Heart left ventricle (tissue), 16 donors: ENCODE measurements around the gene SHISA5. TPM values are rescaled to one million over a fixed set of nuclear protein-coding genes. Genes with fewer than 3 reads are reported as not detected.

Experiments
- ATAC-seq, 4 donors: fragments of 200-7000 bp; cut with Tn5 transposase; one replicate each; pipeline ENCODE4 v1.9.1; 2020 to 2022; ENCODE audit warnings: moderate library complexity in 4 of 4, mild to moderate bottlenecking in 3 of 4, moderate number of reproducible peaks in 1 of 4
- DNase-seq, 5 donors: peaks; one replicate each; pipeline ENCODE4 v3.0.0-alpha.2; 2020
- H3K27ac ChIP-seq, 12 donors: fragments of 200-600 bp; sonication (generic) in 4 of 12; one replicate each; pipeline versions ENCODE4 v1.5.0 to v1.8.0; 2016 to 2022; ENCODE audit warnings: mild to moderate bottlenecking in 2 of 12
- H3K27me3 ChIP-seq, 9 donors: fragments of 200-600 bp; sonication (generic) in 2 of 9; one replicate each; pipeline versions ENCODE4 v1.5.1 to v1.8.0; 2016 to 2022; ENCODE audit warnings: mild to moderate bottlenecking in 3 of 9
- H3K36me3 ChIP-seq, 9 donors: fragments of 200-600 bp; sonication (generic) in 2 of 9; one replicate each; pipeline versions ENCODE4 v1.5.0 to v1.8.0; 2018 to 2022; ENCODE audit warnings: mild to moderate bottlenecking in 2 of 9
- H3K4me1 ChIP-seq, 12 donors: fragments of 200-600 bp; sonication (generic) in 4 of 12; one replicate each; pipeline versions ENCODE4 v1.5.0 to v1.8.0; 2016 to 2022; ENCODE audit warnings: mild to moderate bottlenecking in 3 of 12
- H3K4me3 ChIP-seq, 12 donors: fragments of 200-600 bp; sonication (generic) in 4 of 12; one replicate each; pipeline versions ENCODE4 v1.5.0 to v1.8.0; 2017 to 2022; ENCODE audit warnings: mild to moderate bottlenecking in 9 of 12, moderate library complexity in 4 of 12
- H3K9me3 ChIP-seq, 12 donors: fragments of 200-600 bp; sonication (generic) in 4 of 12; one replicate each; pipeline versions ENCODE4 v1.5.0 to v1.8.0; 2016 to 2022; ENCODE audit warnings: mild to moderate bottlenecking in 1 of 12
- CTCF ChIP-seq, 12 donors: fragments of 200-600 bp; sonication (generic) in 4 of 12; IDR thresholded peaks; one replicate each; pipeline versions ENCODE4 v1.5.0 to v1.8.0; 2018 to 2022; ENCODE audit warnings: antibody characterized with exemption in 12 of 12, mild to moderate bottlenecking in 5 of 12
- POLR2A ChIP-seq, 2 donors: fragments of 450-650 bp; IDR thresholded peaks; one replicate each; pipeline ENCODE4 v1.6.1; 2017; ENCODE audit warnings: antibody characterized with exemption in 2 of 2, mild to moderate bottlenecking in 2 of 2, moderate library complexity in 2 of 2
- WGBS, 4 donors: extraction: QIAGEN DNeasy Blood & Tissue Kit in 2 of 4; methylation state at CpG; one replicate each; pipeline versions ENCODE4 v1.1.5 to v1.1.7; 2013 to 2018; 5-methylcytosine and 5-hydroxymethylcytosine counted together
- intact Hi-C, 10 donors: fragments of 100-400 bp; cut with DNase I; formaldehyde crosslinking; loops; one replicate each; pipeline versions ENCODE4 v1.11.1 to v1.14.2; 2022
- polyA plus RNA-seq, 2 donors: library from polyadenylated mRNA; stranded (reverse); fragments of 200-250 nt; gene quantifications; one replicate each; pipeline ENCODE4 v1.2.3, GENCODE V29; 2013
- total RNA-seq, 9 donors: library from RNA; depleted of rRNA in 2 of 9; stranded (reverse); fragments of >200 nt in 2 of 9; fragmentation: NEBNext Ultra II Directional in 3 of 9; extraction: Animal tissue kit (Norgen Biotek cat#: 25700) in 3 of 9; gene quantifications; one replicate each; pipeline versions ENCODE4 v1.1.0 to v1.2.4, GENCODE V29; 2016 to 2023
- donor health status: ischemic (EF 13 %, LVEDD 7.1; RV severe dilation, severe dysfunction).
- donor health status: healthy with polysubstance abuse.
- donor health status: DM: no; HTN: yes; CAD: no.
- donor health status: DM: no; HTN: no; CAD: no.
- donor health status: ischemic (EF 25% LVEDD 6.9; RV normal size, moderate dysfunction).
- donor health status: ischemic (EF 25% LVEDD 5.7; RV mildly dilated, moderate dysfunction).
- donor health status: healthy.
- donor health status: DM: yes; HTN: yes; CAD: no.
- donor health status: ischemic (EF 35%, LVEDD 5.7; RV mildly dilated, moderate dysfunction).
- donor health status: nonischemic (EF 11% LVEDD 7.7; RV severe dilation, severe dysfunction).
- donor health status: DM: yes; HTN: yes; CAD: no.
- donor health status: PGD.
- donor health status: ischemic (EF 29% LVEDD 5.4; RV normal size, mild dysfunction).
- donor health status: nonischemic (EF 23%, LVEDD 6.1; RV moderate dilation, normal function).

The SHISA5 gene
- total and polyA plus RNA-seq, 11 donors = 25.8 to 124 (median 54.6) TPM

GRCh38 chr3:48519277-48519643 lies 15.3 kb upstream of the SHISA5 start:
- ATAC-seq = no peak
- no peaks in the 10 kb centered on the region for H3K9me3 ChIP-seq
- WGBS, 4 donors = 96 to 99% (median 97%) methylated on average over 6 to 9 of the region's 9 CpGs
- H3K27ac ChIP-seq = no peak overlapping the region
- no peaks in the 10 kb centered on the region for H3K27me3 ChIP-seq
- H3K4me3 ChIP-seq = no peak overlapping the region
- intact Hi-C loops = no loop called here
- TF ChIP-seq CTCF (IDR thresholded peaks at IDR 0.05) = no peak
- no peak for TF ChIP-seq POLR2A (IDR thresholded peaks at IDR 0.05)
- no peaks in the 10 kb centered on the region for H3K36me3 ChIP-seq
- peaks cover 0 to 4% (median 0%) of the 10 kb centered on the region in 12 donors for H3K4me1 ChIP-seq
- no peak for DNase-seq

DNA sequence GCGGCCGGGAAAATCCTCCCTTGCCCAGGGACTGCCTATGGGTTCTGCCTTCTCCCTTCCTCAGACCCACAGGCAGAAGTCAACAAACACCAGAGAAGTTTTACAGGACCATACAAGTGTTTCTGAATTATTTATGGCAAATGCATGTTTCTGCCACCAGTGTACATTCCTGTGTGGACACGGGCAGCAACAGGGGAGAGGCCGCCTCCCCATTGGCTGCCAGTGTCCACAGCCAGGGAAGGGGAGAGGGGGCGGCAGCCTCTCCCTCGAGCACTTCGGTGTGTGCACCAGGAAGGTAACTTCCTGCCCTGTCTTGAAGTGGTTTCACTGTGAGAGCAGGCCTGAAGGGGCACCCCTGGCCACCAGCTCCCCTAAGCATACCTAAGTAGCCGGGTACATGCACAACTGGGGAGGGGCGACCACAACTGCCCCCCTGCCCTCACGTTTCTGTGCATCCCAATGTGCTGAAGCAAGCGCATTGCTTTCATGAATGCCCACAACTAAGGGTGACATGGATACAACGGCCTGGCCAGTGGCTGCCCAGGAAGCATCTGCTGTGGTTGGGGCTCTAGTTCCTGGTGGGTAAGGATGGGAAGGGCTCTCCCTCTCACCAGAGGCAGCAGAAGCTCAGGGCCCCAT lies 14.8 kb upstream of the SHISA5 start:
- Histone ChIP-seq H3K27ac (no peak overlapping the region), H3K36me3 (no peaks in the 10 kb centered on the region), H3K9me3 (no peaks in the 10 kb centered on the region), H3K27me3 (no peaks in the 10 kb centered on the region), H3K4me1 (peaks cover 0 to 4% (median 0%) of the 10 kb centered on the region in 12 donors), H3K4me3 (no peak overlapping the region)
- intact Hi-C loops = no loop called here
- DNase-seq (no peak), ATAC-seq (no peak)
- WGBS, 4 donors = 70 to 84% (median 82%) methylated on average over 12 of the region's 12 CpGs
- no peak for TF ChIP-seq POLR2A (IDR thresholded peaks at IDR 0.05)
- no peak for TF ChIP-seq CTCF (IDR thresholded peaks at IDR 0.05)

- H3K36me3 ChIP-seq = no peaks in the 10 kb centered on the region
- H3K27me3 ChIP-seq = no peaks in the 10 kb centered on the region
- H3K9me3 ChIP-seq = no peaks in the 10 kb centered on the region
- TF ChIP-seq CTCF (IDR thresholded peaks at IDR 0.05) (no peak), POLR2A (IDR thresholded peaks at IDR 0.05) (no peak)
- intact Hi-C loops = no loop called here
- H3K4me3 ChIP-seq = no peak overlapping the region
- 91 to 97% (median 94%) methylated on average over 4 to 6 of the region's 6 CpGs for WGBS, 4 donors
- H3K4me1 ChIP-seq = peaks cover 0 to 4% (median 0%) of the 10 kb centered on the region in 12 donors
- DNase-seq = no peak
- ATAC-seq = no peak
- no peak overlapping the region for H3K27ac ChIP-seq
Measured at GRCh38 chr3:48518069-48518468, 14.1 kb upstream of the SHISA5 start.

DNA sequence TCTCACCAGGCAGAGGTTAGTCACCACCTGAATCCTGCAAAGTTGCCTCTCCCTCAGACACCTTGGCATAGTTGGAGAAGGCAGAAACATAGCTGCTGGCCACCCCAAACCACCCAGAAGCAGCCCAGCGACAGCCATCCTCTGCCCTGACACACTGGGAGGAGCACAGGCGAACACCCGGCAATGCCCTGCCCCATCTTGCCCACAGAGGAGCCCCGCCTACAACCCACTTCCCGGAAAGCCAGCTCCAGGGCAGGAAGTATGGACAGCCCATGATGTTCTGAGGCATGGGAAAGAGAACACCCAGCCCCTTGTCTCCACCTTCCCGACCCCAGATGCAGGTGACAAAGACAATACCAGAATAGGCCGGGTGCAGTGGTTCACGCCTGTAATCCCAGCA lies 12.6 kb upstream of the SHISA5 start:
- H3K9me3 ChIP-seq = no peaks in the 10 kb centered on the region

More for the DNA sequence above, 12.6 kb upstream of the SHISA5 start:
- ATAC-seq = no peak
- no peaks in the 10 kb centered on the region for H3K36me3 ChIP-seq
- no peaks in the 10 kb centered on the region for H3K27me3 ChIP-seq
- peaks cover 0 to 4% (median 0%) of the 10 kb centered on the region in 12 donors for H3K4me1 ChIP-seq
- TF ChIP-seq POLR2A (IDR thresholded peaks at IDR 0.05) (no peak), CTCF (IDR thresholded peaks at IDR 0.05) (no peak)
- 61 to 75% (median 73%) methylated on average over 7 to 8 of the region's 8 CpGs for WGBS, 4 donors
- no peak for DNase-seq
- no peak overlapping the region for H3K27ac ChIP-seq
- H3K4me3 ChIP-seq = no peak overlapping the region
- intact Hi-C loops = no loop called here
